Ovary (tissue), 9 donors: ENCODE measurements around the gene SYNDIG1. TPM values are rescaled to one million over a fixed set of nuclear protein-coding genes. Genes with fewer than 3 reads are reported as not detected.

ENCODE experiments used
- DNase-seq, 5 donors: peaks; one replicate each; pipeline ENCODE4 v3.0.0-alpha.2; 2019 to 2020
- H3K27ac ChIP-seq, 2 donors: fragments of 200-600 bp; one replicate each; pipeline versions ENCODE4 v1.5.1 to v1.8.0; 2019 to 2022
- H3K27me3 ChIP-seq: fragments of 200-600 bp; one replicate; pipeline ENCODE4 v1.8.0; 2022
- H3K36me3 ChIP-seq: fragments of 200-600 bp; sonication (generic); one replicate; pipeline ENCODE4 v1.5.1; 2019
- H3K4me1 ChIP-seq: one replicate; pipeline ENCODE4 v1.8.1; 2013; ENCODE audit warnings: mild to moderate bottlenecking, moderate library complexity; ENCODE audit not compliant: insufficient read depth
- H3K4me3 ChIP-seq: fragments of 200-600 bp; sonication (generic); one replicate; pipeline ENCODE4 v1.5.1; 2017
- H3K9me3 ChIP-seq, 2 donors: fragments of 200-600 bp in 1 of 2; sonication (generic) in 1 of 2; one replicate each; pipeline versions ENCODE4 v1.5.1 to v1.8.1; 2013 to 2019; ENCODE audit warnings: mild to moderate bottlenecking in 1 of 2, moderate library complexity in 1 of 2
- CTCF ChIP-seq, 3 donors: fragments of 450-650 bp in 2 of 3; fragments of 200-600 bp in 1 of 3; IDR thresholded peaks; one replicate each; pipeline versions ENCODE4 v1.5.1 to v1.8.0; 2016 to 2022; ENCODE audit warnings: antibody characterized with exemption in 3 of 3, mild to moderate bottlenecking in 1 of 3
- EP300 ChIP-seq: sonication (generic); formaldehyde crosslinking; IDR thresholded peaks from one replicate; pipeline ENCODE4 v1.6.1; 2017; ENCODE audit warnings: antibody characterized with exemption
- POLR2A ChIP-seq: fragments of 450-650 bp; IDR thresholded peaks from one replicate; pipeline ENCODE4 v1.6.1; 2017; ENCODE audit warnings: antibody characterized with exemption, mild to moderate bottlenecking, moderate library complexity
- WGBS, 3 donors: extraction: QIAGEN DNeasy Blood & Tissue Kit in 1 of 3; methylation state at CpG; one replicate each; pipeline versions ENCODE4 v1.1.5 to v1.1.7; 2013 to 2017; 5-methylcytosine and 5-hydroxymethylcytosine counted together
- intact Hi-C, 4 donors: fragments of 100-400 bp; cut with DNase I; formaldehyde crosslinking; loops; one replicate each; pipeline versions ENCODE4 v1.11.0 to v1.15.1; 2022 to 2023
- polyA plus RNA-seq, 2 donors: library from polyadenylated mRNA; stranded (reverse); fragments of 200-250 nt in 1 of 2; fragments of 350-450 nt in 1 of 2; fragmentation: Illumina TruSeq in 1 of 2; extraction: RNeasy Lipid Tissue Mini Kit (QIAGEN cat#74804) in 1 of 2; gene quantifications; one replicate each; pipeline ENCODE4 v1.2.3, GENCODE V29; 2013 to 2014
- total RNA-seq, 7 donors: library from RNA; depleted of rRNA in 2 of 7; stranded (reverse); fragments of >200 nt in 2 of 7; fragmentation: NEBNext Ultra II Directional in 3 of 7; extraction: Animal tissue kit (Norgen Biotek cat#: 25700) in 3 of 7; gene quantifications; one replicate each; pipeline versions ENCODE4 v1.1.0 to v1.2.4, GENCODE V29; 2016 to 2023
- donor health status: DM: no; HTN: no; CAD: no; lungs with moderate emphysema.
- donor health status: DM: no; HTN: no; CAD: no.
- donor health status: Bipolar disorder and iron deficiency.
- donor health status: DM: yes; HTN: yes; CAD: no.
- donor health status: DM: no; HTN: no; CAD: no.
- donor health status: DM: yes; HTN: yes; CAD: no.

The SYNDIG1 gene
- total and polyA plus RNA-seq, 9 donors, result 0.10 to 6.8 (median 1.1) TPM; not detected in 1

GRCh38 chr20:24477831-24478547, 8.6 kb downstream of the SYNDIG1 start:
- DNase-seq, result no peak
- intact Hi-C loops, result no loop called here
- WGBS, 3 donors, result 71 to 78% (median 74%) methylated on average over 11 of the region's 11 CpGs
- Histone ChIP-seq H3K27ac (no peak overlapping the region), H3K27me3 (no peaks in the 10 kb centered on the region), H3K4me1 (no peaks in the 10 kb centered on the region), H3K9me3 (no peaks in the 10 kb centered on the region), H3K36me3 (no peaks in the 10 kb centered on the region), H3K4me3 (no peak overlapping the region)
- TF ChIP-seq EP300 (no peak), POLR2A (no peak), CTCF (IDR thresholded peaks at IDR 0.05) (no peak)

- Histone ChIP-seq H3K9me3 (no peaks in the 10 kb centered on the region), H3K4me1 (no peaks in the 10 kb centered on the region), H3K27me3 (no peaks in the 10 kb centered on the region), H3K27ac (no peak overlapping the region), H3K4me3 (no peak overlapping the region), H3K36me3 (no peaks in the 10 kb centered on the region)
- TF ChIP-seq POLR2A (no peak), EP300 (no peak), CTCF (IDR thresholded peaks at IDR 0.05) (no peak)
- no peak for DNase-seq
- intact Hi-C loops, result no loop called here
- 74 to 86% (median 83%) methylated on average over 7 of the region's 7 CpGs for WGBS, 3 donors
Observed at GRCh38 chr20:24478584-24478983, 9.2 kb downstream of the SYNDIG1 start.

GRCh38 chr20:24479106-24479505, 9.7 kb downstream of the SYNDIG1 start:
- Histone ChIP-seq H3K36me3 (no peaks in the 10 kb centered on the region), H3K27me3 (no peaks in the 10 kb centered on the region), H3K4me3 (no peak overlapping the region), H3K4me1 (no peaks in the 10 kb centered on the region), H3K27ac (no peak overlapping the region), H3K9me3 (no peaks in the 10 kb centered on the region)
- intact Hi-C loops, result no loop called here
- 94 to 99% (median 97%) methylated on average over 4 of the region's 4 CpGs for WGBS, 3 donors
- no peak for DNase-seq
- TF ChIP-seq POLR2A (no peak), CTCF (IDR thresholded peaks at IDR 0.05) (no peak), EP300 (no peak)

GRCh38 chr20:24479595-24479994, 10.2 kb downstream of the SYNDIG1 start:
- H3K36me3 ChIP-seq, result no peaks in the 10 kb centered on the region
- TF ChIP-seq EP300 (no peak), POLR2A (no peak), CTCF (IDR thresholded peaks at IDR 0.05) (no peak)
- no peaks in the 10 kb centered on the region for H3K9me3 ChIP-seq
- no peak overlapping the region for H3K4me3 ChIP-seq
- no peaks in the 10 kb centered on the region for H3K4me1 ChIP-seq
- intact Hi-C loops, result no loop called here
- no peak for DNase-seq
- H3K27me3 ChIP-seq, result no peaks in the 10 kb centered on the region
- H3K27ac ChIP-seq, result no peak overlapping the region
- WGBS, 3 donors, result 82 to 88% (median 83%) methylated on average over 4 of the region's 4 CpGs
